GM19025 (cell line): ENCODE results near the gene QRFP.

Experiments
- ATAC-seq: cut with Tn5 transposase; IDR thresholded peaks from one replicate; pipeline ENCODE4 v1.9.1; 2021; ENCODE audit warnings: mild to moderate bottlenecking, low read depth, moderate library complexity; ENCODE audit not compliant: unreplicated experiment

The QRFP gene

DNA sequence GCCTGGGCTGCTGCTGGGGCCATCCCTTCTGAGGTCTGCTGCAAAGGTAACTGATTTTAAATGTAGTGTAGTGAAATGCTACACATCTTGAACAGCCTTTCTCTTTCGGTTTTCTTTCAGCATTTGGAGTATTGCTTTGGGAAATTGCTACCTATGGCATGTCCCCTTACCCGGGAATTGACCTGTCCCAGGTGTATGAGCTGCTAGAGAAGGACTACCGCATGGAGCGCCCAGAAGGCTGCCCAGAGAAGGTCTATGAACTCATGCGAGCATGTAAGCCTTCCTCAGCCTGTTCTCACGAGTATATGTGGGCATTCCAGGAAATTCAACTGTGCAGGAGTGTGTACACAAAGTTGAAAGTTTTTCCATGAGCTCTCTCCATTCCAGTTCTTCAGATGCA is 18.3 kb downstream of the QRFP start:
- ATAC-seq, result no peak

DNA sequence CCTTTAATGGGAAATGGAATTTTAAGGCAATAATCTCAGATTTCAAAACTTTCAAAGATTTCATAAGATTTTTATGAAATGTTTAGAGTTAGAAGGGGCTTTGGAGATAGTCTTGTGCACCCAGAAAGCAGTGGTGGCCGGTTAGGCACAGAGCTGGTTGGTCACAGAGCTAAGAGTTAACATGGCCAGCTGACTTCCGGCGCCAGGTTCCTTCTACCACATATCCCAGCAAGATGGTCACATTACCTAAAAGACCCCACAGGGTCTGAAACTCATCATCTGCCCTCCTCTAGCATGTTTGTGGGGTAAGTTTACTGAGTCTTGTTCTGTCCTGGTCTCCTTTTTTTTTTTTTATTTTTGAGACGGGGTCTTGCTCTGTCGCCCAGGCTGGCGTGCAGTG is 19.3 kb downstream of the QRFP start:
- ATAC-seq, result no peak

DNA sequence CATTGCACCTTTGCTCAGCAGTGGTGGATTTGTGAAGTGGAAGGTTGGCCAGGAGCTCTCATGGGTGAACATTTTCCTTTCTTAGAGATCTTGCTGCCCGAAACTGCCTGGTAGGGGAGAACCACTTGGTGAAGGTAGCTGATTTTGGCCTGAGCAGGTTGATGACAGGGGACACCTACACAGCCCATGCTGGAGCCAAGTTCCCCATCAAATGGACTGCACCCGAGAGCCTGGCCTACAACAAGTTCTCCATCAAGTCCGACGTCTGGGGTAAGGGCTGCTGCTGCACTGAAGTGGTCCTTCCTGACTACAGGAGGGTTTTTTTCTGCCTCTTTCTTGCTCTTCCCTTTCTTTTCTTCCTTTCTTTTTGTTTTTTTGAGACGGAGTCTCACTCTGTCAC is 21.8 kb downstream of the QRFP start:
- no peak for ATAC-seq

DNA sequence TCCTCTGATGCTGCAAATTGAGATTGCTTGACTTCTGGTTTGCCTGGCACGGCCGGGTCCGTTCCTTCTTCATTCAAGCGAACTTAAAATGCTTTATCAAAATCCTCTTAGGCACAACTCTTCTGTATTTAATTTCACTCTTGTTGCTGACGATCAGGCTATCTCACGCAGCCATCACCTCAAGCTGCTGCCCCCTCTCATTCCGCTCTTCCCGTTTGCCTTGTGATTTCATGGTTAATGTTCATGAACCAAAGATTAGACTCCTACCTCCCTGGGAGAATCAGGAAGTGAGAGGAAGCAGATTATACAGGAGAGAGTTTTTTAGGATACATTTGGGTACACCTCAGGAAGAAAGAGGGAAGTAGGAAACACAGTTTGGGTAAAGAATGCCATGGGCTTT is 22.6 kb downstream of the QRFP start:
- ATAC-seq, result no peak

DNA sequence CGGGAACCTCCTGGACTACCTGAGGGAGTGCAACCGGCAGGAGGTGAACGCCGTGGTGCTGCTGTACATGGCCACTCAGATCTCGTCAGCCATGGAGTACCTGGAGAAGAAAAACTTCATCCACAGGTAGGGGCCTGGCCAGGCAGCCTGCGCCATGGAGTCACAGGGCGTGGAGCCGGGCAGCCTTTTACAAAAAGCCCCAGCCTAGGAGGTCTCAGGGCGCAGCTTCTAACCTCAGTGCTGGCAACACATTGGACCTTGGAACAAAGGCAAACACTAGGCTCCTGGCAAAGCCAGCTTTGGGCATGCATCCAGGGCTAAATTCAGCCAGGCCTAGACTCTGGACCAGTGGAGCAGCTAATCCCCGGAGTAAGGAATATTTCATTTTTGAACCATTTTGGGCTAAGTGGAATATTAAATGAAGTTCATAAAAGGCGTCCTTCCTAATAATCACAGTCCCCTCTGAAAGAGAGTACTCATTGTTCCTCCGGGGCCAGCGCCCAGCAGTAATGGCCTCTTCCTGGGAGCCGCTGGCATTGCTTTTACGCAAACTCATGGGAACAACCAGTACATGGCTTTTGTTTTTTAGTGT is 23.6 kb downstream of the QRFP start:
- ATAC-seq, result no peak

DNA sequence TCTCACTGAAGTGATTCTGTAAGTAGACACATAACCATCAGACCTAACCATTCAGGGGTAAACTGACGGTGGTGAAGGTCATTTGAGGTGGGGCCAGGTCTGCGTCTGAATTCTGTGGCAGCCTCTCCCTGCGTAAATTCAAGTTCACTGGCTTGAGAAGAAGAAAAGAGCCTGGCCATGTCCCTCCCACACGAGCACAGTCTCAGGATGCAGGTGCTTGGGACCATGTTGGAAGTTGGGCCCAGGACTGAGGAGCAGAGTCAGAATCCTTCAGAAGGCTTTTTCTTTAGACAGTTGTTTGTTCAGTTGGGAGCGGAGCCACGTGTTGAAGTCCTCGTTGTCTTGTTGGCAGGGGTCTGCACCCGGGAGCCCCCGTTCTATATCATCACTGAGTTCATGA is 24.1 kb downstream of the QRFP start:
- no peak for ATAC-seq

DNA sequence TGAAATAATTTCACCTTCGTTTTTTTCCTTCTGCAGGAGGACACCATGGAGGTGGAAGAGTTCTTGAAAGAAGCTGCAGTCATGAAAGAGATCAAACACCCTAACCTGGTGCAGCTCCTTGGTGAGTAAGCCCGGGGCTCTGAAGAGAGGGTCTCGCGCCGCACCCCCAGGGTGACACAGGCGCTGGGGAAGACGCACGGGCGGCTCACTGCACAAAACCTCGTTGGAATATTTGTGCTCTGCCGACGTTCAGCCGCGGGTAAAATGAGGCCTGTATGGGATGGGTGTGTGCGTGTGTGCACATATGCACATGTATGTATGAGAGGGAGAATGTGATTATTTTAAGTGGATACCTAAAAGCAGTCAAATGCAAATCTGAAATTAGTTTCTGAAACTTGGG is 24.5 kb downstream of the QRFP start:
- no peak for ATAC-seq

DNA sequence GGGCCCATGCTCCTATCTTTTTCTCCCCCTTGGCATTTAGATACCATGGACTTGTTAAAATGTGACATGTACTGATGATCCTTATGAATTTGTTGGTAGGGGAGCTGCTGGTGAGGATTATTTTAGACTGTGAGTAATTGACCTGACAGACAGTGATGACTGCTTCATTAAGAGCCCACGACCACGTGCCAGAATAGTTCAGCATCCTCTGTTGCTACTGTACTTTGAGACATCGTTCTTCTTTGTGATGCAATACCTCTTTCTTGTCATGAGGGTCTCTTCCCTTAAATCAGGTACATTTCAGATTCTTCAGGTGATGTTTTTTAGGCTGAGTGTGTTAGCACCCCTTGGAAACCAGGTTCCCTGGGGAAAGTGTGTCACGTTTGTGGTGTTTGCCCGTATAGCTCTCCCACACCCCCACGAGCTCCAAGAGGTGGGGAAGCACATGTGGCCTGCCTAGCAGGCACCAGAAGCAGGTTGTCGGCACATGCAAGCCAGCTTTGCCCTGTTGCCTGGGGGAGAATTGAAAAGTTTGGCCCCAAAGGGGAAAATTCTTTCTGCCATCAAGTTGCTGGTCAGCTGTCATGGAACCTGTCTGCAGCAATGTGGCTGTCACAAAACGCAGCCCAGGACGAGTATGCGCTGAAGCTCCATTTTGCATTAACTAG is 25.1 kb downstream of the QRFP start:
- no peak for ATAC-seq

DNA sequence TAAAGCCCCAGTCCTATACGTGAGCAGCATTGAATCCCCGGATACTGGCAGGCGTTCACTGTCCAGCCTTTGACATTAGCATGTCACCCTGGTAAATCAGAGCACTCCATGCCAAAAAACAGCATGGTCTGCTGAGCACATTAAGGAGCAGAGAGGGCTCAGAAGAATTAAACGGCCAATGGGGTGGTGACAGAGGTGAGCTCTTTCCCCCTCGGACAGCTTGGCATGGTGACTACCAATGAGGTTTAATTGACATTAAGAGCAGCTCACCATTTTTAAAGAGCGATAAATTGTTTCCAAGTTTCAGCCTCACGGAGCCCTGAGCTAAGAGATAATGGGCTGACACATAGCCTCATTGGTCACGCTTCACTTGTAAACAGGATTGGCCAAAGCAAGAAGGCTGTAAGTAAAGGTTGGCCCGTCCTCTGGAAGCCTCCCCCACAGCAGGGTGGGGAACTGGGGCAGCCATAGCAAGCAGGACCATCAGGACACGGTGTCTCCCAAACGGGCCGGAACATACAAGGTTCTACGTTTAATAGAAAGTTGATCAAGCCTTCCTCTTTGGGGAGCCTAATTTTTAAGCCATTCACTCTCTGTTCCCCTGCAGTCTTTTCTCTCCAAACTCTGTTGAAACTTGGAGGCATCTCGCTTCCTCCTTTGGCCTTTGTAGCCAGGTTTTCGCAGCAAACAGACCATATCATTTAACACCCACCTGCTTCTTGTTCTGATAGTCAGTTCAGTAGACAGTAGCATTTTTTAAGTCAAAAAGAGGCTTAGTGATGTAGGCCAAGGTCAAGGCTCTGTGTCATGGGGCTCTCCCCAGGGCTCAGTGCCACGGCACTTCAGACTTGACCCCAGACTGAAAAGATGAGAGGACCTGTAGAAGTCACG is 25.9 kb downstream of the QRFP start:
- ATAC-seq, result no peak

DNA sequence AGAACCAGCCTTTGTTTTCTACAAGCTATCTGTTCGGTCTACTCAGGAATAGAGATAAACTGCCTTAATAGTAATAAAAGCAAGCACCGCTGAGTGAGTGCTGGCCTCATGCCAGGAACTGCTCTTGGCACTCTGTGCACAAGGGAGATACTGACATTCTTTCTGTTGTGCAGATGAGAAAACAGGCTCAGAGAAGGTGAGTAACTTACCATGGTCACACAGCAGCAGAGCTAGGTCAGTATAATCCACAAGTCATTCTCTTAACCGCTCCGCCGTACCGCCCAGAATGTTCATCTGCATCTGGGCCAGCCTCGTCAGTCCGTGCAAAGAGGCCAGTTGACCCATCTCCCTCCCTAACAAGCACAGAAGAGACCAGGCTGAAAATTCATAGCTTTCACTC is 27.4 kb downstream of the QRFP start:
- ATAC-seq, result no peak

DNA sequence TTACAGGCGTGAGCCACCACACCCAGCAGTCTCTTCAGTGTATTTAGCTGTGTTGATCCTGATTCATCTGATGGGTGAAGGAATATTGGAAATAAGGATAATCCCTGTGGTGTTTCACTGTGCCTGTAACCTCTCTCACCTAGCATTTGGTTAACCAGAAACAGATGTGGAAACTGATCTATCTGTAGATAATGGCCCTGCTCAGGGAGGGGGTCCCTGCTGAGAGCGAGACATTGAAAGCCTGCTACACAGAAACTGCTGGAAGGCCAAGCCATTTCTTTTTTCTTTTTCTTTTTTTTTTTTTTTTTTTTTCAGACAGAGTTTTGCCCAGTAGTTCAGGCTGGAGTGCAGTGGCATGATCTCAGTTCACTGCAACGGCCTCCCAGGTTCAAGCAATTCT is 28.4 kb downstream of the QRFP start:
- no peak for ATAC-seq

DNA sequence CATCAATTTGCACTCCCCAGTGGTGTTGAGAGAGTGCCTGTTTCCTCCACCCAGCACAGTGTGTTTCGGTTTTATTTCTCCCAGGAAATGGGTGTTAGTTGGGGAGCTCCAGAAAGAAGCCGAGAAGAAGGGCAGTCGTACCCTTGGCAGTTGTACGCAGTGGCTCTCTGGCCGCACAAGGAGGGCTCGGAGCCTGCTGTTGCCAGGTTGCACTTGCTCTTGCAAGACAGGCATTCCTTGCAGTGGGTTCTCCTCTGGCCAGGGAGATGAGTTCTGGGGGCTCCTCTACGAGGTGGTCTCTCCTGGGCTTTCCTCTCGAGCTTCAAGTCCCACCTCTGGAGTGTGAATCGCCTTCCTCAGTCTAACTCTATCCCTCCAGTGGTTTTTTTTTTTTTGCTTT is 29.1 kb downstream of the QRFP start:
- ATAC-seq, result no peak

DNA sequence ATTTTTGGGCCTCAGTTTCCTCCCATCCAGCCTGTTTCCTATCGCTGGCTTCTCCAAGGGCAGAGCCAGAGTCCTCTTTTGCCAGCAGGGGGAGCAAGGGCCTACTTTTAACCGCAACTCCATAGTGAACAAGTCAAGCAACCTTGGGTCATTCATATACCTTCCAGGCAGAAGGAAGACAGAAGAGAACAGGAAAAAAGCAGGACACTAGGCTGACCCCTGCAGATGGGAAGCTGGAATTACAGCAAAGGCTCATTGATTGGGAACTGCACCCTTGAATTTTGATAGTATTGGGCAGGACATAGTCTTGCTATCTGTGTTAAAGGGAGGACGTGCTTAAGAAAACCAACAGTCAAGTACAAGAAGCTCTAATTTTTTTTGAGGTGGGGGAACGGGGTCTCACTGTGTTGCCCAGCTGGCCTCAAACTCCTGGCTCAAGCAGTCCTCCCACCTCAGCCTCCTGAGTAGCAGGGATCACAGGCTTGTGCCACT is 30.1 kb downstream of the QRFP start:
- no peak for ATAC-seq

DNA sequence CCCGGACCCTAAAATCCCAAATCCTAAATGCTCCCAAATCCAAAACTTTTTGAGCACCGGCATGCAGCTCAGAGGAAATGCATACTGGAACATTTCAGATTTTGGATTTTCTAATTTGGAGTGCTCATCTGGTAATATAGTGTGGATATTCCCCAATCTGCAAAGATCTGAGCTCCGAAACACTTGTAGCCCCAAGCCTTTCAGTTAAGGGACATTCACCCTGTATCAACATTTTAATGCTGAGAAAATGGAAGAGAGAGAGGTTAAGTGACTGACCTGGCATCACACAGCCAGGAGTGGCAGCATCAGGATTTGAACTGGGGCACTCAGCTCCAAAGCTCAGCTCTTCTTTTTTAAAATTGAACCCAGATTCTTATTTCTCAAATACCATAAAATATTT is 30.7 kb downstream of the QRFP start:
- no peak for ATAC-seq

DNA sequence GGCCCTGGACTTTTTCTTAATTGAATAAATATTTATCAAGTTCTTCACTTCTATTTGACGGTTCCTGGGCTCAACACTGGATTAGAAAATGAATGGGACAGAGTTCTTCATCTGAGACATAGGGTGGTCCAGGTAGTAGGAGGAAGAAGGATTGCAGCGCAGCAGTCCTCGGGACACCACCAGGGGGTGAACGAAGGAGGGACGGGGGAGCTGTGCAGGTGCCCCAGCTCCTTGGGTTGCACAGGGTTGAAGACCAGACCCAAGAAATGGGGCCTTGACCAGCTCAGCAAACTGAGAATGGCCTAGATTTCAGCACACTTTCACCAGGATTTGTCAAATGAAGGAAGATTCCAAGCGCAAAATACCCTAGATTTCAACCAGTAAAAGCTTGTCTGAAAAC is 32.1 kb downstream of the QRFP start:
- ATAC-seq, result no peak

DNA sequence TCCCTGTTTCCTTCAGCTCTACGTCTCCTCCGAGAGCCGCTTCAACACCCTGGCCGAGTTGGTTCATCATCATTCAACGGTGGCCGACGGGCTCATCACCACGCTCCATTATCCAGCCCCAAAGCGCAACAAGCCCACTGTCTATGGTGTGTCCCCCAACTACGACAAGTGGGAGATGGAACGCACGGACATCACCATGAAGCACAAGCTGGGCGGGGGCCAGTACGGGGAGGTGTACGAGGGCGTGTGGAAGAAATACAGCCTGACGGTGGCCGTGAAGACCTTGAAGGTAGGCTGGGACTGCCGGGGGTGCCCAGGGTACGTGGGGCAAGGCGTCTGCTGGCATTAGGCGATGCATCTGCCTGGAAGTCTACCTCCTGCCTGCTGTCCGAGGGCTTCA is 33.9 kb downstream of the QRFP start:
- ATAC-seq, result no peak

DNA sequence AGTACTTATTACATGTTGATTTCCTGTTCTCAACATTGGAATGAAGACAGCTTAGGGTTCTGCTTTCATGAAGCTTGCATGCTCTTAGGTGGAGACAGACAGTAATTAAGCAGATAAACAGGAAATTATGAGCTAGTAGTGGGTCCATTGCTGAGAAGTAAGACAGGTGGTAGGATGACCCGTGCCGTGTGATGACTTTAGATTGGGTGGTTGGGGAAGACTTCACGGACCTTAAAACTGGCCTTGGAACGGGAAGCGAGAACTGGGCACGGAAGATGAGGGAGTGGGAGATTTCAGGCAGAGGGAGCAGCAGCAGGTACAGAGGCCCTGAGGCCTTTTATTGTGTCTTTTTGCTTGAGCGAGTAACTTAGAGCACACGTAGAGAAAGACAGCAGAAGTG is 34.4 kb downstream of the QRFP start:
- ATAC-seq, result no peak

DNA sequence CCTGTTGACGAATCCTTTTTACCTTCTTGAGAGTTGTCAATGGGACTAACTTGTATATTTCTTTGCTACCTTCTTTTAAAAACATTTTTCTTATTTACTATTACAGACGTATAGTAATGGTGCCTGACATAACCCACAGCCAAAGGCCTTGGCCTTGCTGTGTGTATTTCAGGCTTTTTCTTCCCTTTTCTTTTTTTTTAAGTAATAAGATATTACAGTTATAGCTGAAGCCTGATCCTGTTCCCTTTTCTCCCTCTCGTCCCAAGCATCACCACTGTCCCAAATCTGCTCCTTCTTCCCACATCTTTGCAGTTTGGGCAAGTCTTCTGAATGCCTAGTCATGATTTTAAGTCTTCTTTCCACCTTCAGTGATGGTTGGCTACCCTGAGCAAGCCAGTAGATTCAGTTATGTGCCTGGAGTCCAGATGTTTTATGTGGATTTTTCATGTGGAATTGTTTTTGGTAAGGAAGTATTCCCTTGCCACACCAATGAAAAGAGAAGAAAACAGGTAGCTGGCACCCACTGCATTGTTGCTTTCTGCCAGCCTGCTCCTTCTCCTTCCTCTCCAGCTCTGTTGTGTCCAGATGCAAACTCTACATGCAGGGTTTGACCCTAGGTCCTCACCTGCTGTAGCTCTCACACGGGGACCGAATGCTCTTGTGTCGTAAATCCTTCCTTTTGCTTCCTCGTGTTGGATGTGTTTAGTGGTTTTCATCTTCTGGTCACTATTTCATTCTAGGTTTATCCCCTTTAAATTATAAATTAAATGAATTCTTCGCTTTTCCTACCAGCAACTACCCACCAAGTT is 35.0 kb downstream of the QRFP start:
- no peak for ATAC-seq

DNA sequence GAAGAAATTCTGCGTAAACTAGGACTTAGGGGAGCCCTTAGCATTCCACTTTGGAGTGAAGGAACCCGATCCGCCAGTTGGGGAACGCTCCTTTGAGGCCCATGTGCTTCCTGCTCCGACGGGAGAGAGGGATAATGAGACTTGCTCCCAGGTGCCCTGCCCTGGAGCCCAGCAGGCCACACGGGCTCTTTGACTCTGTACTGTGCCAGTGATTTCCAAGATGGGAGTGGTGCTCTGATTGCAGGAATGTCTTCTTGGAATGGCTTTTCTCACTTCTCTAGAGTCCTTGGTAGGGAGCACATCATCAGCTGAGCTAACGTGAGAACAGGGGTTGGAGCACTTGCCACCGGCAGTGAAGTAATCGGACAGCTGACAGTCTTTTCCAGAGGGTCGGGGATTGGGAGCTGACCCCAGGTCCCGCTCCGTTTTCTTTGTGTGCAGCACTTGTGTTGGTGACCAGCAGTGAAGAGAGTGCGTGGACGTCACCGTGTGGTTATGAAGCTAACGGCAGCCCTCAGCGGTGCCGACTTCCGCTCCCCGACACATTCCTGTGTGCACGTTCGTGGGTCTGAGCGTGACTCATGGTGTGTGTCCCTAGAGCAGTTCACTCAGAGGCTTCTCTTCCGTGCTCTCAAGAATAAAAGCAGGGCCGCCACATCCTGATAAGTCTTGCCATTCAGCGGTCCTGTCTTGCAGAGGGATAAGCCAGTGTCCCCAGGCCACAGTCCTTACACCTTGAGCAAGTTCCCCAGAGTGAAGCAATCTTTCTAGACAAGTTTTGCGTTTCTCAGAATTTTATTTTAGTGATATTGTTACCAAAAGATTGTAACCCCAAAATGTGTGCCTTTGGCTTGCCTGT is 35.9 kb downstream of the QRFP start:
- no peak for ATAC-seq
